ENCODE results near the gene CYLD. TPM values are rescaled to one million over a fixed set of nuclear protein-coding genes. Genes with fewer than 3 reads are reported as not detected.

CYLD gene
- total RNA-seq, 1 experiment from 2014 or later, result 11.9 TPM

DNA sequence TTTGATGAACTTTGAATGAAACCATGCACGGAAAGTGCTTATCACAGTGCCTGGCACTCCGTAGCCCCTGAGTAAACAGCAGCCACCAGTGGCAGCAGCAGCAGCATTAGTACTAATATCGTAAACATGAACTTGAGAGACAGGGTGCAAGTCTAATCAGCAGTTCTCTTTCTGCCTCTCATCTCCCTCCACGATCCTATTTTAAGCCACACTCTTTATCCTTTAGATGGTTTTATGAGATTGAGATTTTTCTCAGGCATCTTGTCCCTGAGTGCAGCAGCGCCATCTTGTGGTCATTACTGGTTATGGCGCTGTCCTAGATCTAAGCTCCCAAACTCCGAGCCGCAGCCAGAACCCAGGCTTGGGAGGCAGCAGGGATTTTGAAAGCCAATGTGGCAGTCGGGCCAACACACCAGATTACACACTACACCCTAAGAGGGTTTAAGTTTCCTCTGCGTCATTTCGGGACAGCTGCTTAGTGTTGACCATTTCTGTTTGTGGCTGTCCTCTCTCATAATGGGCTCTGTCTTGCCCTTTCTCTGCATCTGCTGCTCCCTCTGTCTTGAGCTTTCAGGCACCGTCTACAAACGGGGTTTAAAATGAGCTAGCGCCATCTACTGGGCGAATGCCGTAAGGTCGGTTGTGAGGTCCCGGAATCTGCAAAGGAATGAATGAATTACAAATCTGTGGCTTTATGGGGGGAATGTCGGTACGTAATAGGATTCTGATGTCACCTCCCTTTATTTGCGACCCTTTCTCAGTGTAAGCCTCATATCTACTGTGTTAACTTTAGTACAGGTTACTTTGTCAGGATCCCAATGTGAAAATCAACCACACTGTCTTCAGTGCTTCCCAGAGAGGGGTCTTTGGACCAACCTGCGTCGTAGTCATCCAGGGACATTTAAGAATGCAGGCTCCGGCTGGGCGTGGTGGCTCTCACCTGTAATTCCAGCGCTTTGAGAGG lies 64.5 kb downstream of the CYLD start (continued):
- TF ChIP-seq RAD21 (IDR thresholded peaks at IDR 0.05; ENCODE audit: low read depth) (peak; percentile 69), YY1 (IDR thresholded peaks at IDR 0.05; ENCODE audit: extremely low read depth, insufficient replicate concordance, low read depth, low read length) (no peak), ZNF274 (IDR thresholded peaks at IDR 0.05; ENCODE audit: low read depth, low read length) (no peak), EZH2 (IDR thresholded peaks at IDR 0.05) (no peak), ELF1 (IDR thresholded peaks at IDR 0.05; ENCODE audit: borderline replicate concordance, low read depth) (no peak), TCF7L2 (IDR thresholded peaks at IDR 0.05; ENCODE audit: borderline replicate concordance, extremely low read depth, insufficient read depth, insufficient read length) (peak; percentile 11)

DNA sequence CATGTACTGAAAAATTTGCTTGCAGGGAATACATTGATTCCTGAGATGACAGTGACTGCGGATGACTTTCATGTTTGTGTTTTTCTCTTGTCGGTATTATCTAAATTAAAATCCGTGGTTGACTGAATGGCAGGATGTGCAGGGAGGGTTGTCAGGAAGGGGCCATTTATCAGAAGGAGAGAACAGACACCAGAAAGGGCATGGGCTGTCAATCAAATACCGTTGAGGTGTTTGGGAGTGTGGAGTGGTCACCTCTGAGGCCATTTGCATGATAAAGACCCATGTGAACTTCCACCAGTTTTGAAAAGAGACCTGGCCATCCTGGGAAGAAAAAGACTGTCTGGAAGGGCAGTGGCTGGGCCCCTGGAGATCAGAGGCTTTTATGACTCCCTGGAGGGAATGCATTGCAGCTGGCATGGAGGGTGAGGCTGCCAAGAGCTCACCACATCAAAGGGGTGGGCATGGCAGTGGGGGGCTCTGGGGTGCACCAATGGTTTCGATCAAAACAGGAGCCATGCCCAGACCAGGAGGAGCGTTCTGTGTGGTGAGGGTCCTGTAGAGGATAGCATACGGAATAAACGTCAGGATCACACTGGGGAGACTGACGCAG lies 67.1 kb downstream of the CYLD start:
- ChIA-PET CTCF (no interaction called here), POLR2A (no interaction called here), RAD21 (ENCODE audit: low non-redundant PET in 1 of 2, low total read pairs in 2 of 2, uncharacterized antibody in 2 of 2, unreplicated experiment in 2 of 2) (no interaction called here)
- no peaks in the 10 kb centered on the region for H3K36me3 ChIP-seq (ENCODE audit: control insufficient read depth in 1 of 2, insufficient read depth in 2 of 2, low read length in 2 of 2)
- no peak overlapping the region for H3K9ac ChIP-seq (ENCODE audit: low read length)
- H3K79me2 ChIP-seq (ENCODE audit: insufficient read depth, low read length), result no peaks in the 10 kb centered on the region
- H2AFZ ChIP-seq (ENCODE audit: low read depth, low read length, poor library complexity, severe bottlenecking), result no peak overlapping the region
- no peaks in the 10 kb centered on the region for H4K20me1 ChIP-seq (ENCODE audit: insufficient read depth)
- intact Hi-C loops (cut with micrococcal nuclease), result no loop called here
- ATAC-seq (no peak), DNase-seq (ENCODE audit: low read depth, low spot score) (no peak)
- no peak overlapping the region for H3K27ac ChIP-seq (ENCODE audit: low read depth, low read length)
- no peak overlapping the region for H3K4me2 ChIP-seq (ENCODE audit: low read length)
- TF ChIP-seq ZNF274 (IDR thresholded peaks at IDR 0.05; ENCODE audit: low read depth, low read length) (no peak), ZFX (IDR thresholded peaks at IDR 0.05) (no peak), CBX3 (IDR thresholded peaks at IDR 0.05; ENCODE audit: low read depth) (no peak), POLR2AphosphoS5 (IDR thresholded peaks at IDR 0.05; ENCODE audit: low read depth, low read length) (no peak), EGR1 (IDR thresholded peaks at IDR 0.05; ENCODE audit: low read depth) (no peak), SP1 (IDR thresholded peaks at IDR 0.05; ENCODE audit: low read depth) (no peak), TCF7L2 (IDR thresholded peaks at IDR 0.05; ENCODE audit: borderline replicate concordance, extremely low read depth, insufficient read depth, insufficient read length) (no peak), SRF (IDR thresholded peaks at IDR 0.05; ENCODE audit: low read depth) (no peak), RAD21 (IDR thresholded peaks at IDR 0.05; ENCODE audit: low read depth) (no peak)
- TF ChIP-seq, protein P1, sequence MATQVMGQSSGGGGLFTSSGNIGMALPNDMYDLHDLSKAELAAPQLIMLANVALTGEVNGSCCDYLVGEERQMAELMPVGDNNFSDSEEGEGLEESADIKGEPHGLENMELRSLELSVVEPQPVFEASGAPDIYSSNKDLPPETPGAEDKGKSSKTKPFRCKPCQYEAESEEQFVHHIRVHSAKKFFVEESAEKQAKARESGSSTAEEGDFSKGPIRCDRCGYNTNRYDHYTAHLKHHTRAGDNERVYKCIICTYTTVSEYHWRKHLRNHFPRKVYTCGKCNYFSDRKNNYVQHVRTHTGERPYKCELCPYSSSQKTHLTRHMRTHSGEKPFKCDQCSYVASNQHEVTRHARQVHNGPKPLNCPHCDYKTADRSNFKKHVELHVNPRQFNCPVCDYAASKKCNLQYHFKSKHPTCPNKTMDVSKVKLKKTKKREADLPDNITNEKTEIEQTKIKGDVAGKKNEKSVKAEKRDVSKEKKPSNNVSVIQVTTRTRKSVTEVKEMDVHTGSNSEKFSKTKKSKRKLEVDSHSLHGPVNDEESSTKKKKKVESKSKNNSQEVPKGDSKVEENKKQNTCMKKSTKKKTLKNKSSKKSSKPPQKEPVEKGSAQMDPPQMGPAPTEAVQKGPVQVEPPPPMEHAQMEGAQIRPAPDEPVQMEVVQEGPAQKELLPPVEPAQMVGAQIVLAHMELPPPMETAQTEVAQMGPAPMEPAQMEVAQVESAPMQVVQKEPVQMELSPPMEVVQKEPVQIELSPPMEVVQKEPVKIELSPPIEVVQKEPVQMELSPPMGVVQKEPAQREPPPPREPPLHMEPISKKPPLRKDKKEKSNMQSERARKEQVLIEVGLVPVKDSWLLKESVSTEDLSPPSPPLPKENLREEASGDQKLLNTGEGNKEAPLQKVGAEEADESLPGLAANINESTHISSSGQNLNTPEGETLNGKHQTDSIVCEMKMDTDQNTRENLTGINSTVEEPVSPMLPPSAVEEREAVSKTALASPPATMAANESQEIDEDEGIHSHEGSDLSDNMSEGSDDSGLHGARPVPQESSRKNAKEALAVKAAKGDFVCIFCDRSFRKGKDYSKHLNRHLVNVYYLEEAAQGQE (IDR thresholded peaks at IDR 0.05; ENCODE audit: low read depth), result no peak
- H3K4me3 ChIP-seq (replicated peaks in 1 of 2; ENCODE audit: low read depth in 1 of 2, low read length in 2 of 2), result no peak overlapping the region
- no peaks in the 10 kb centered on the region for H3K9me2 ChIP-seq (ENCODE audit: insufficient read depth)
- BruUV-seq (replicated peaks), result no TSS peak
- no peaks in the 10 kb centered on the region for H3K27me3 ChIP-seq (ENCODE audit: insufficient read depth, low read length)
- H3K9me3 ChIP-seq (ENCODE audit: control insufficient read depth in 1 of 2, insufficient read depth in 1 of 2, low read depth in 1 of 2, low read length in 2 of 2), result no peaks in the 10 kb centered on the region
- peaks cover 0 to 3% of the 10 kb centered on the region in 2 experiments; a peak in 1 of 4 replicates for H3K4me1 ChIP-seq (ENCODE audit: control insufficient read depth in 1 of 2, insufficient read depth in 2 of 2, low read length in 2 of 2)
